Measurements from ENCODE around the gene MYL10. TPM values are rescaled to one million over a fixed set of nuclear protein-coding genes. Genes with fewer than 3 reads are reported as not detected.
"Not testable (repeated sequence)": the region's sequence is repeated elsewhere in the genome, so short reads cannot be mapped to it uniquely, and the experiment has no call there.

MYL10 gene
- total RNA-seq, 2 experiments from 2014 or later: not detected

DNA sequence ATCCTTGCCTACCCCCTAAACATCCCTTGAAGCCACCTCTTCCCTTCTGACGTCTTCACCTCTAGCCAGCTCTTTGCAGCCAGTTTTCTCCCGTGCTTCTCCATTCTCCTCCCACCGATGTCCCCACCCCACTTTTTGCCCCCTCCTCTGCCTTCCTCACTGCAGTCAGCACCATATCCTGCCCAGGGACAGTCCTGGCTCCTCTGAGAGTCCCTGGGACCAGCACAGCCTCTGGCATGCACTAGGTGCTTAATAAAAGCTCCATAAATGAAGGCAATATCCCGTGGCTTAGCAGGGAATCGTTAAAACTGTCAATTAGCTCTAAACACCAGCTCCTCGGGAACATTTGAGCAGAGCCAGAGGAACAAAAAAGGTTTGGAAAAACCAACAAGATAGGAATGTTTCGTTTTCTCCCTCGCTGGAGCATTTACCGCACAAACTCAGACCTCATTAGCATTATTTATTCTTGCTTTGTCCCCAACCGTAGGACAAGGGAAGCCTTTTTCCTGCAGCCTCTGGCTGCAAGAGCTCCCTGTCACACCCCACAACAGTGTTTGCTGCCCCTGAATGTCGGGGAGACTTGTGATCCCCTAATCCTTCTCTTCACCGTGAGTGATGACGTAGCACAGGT, 16.1 kb downstream of the MYL10 start:
- Mint-ChIP-seq H3K9me3 (no peaks in the 10 kb centered on the region), H3K27ac (no peak overlapping the region), H3K27me3 (peaks cover 4% of the 10 kb centered on the region), H3K36me3 (ENCODE audit: low read depth) (no peaks in the 10 kb centered on the region), H3K4me1 (ENCODE audit: low read depth) (no peaks in the 10 kb centered on the region), H3K4me3 (no peak overlapping the region)
- TF ChIP-seq, protein P1, sequence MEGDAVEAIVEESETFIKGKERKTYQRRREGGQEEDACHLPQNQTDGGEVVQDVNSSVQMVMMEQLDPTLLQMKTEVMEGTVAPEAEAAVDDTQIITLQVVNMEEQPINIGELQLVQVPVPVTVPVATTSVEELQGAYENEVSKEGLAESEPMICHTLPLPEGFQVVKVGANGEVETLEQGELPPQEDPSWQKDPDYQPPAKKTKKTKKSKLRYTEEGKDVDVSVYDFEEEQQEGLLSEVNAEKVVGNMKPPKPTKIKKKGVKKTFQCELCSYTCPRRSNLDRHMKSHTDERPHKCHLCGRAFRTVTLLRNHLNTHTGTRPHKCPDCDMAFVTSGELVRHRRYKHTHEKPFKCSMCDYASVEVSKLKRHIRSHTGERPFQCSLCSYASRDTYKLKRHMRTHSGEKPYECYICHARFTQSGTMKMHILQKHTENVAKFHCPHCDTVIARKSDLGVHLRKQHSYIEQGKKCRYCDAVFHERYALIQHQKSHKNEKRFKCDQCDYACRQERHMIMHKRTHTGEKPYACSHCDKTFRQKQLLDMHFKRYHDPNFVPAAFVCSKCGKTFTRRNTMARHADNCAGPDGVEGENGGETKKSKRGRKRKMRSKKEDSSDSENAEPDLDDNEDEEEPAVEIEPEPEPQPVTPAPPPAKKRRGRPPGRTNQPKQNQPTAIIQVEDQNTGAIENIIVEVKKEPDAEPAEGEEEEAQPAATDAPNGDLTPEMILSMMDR (IDR thresholded peaks at IDR 0.05): no peak
- DNase-seq: no peak
- CTCF ChIA-PET: interaction anchor here (1.7 kb wide), 1 partner anchor 10 kb away, joined by 7 read pairs; no protein-coding TSS in a partner anchor
- intact Hi-C loops (cut with micrococcal nuclease): no loop called here
- POLR2A ChIA-PET: no interaction called here
- ATAC-seq: no peak

DNA sequence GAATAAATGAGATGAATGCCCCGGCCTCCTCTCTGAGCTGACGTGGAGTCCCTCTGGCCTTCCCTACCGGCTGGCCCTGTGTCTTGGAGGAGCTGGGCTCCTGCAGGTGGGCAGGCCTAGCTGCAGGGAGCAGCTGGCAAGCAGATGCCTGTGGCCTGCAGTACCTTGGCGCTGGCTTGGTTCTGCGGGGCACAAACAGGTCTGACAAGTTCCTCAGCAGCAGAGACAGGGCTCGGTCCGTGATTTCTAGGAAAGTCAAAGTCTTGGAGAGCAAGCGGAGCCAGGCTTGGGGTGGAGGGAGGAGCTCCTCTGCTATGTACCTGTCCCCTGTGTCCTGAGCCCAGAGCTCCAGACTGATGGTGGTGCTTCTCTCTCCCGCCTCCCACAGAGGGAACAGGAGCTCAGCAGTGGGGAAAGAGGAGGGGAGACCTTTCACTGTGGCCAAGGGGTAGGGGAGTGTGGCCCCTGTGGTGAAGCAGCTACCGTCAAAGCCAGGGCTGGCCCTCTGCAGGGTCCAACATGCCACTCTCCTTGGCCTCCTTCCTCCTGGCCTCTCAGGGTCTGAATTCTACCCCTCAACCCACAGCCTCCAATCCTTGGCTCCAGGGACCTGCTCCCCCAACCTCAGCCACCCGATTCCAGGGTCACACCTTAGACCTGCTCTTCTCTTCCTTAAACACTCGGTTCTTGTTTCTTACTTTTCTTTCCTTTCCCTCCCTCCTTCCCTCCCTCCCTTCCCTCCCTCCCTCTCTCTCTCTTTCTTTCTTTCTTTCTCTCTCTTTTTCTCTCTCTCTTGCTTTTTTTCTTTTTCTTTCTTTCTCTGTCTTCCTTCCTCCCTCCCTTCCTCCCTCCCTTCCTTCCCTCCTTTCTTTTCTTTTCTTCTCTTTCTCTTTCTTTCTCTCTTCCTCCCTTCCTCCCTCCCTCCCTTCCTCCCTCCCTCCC, 20.1 kb downstream of the MYL10 start:
- TF ChIP-seq, protein P1 (IDR thresholded peaks at IDR 0.05): no peak
- Mint-ChIP-seq H3K27ac (no peak overlapping the region), H3K9me3 (no peaks in the 10 kb centered on the region), H3K27me3 (no peaks in the 10 kb centered on the region), H3K36me3 (ENCODE audit: low read depth) (no peaks in the 10 kb centered on the region), H3K4me3 (no peak overlapping the region), H3K4me1 (ENCODE audit: low read depth) (no peaks in the 10 kb centered on the region)
- DNase-seq (no peak), ATAC-seq (no peak)
- ChIA-PET CTCF (no interaction called here), POLR2A (no interaction called here)
- intact Hi-C loops (cut with micrococcal nuclease): loop anchor here (10.0 kb wide), 1 partner anchor 626 kb away; no protein-coding TSS in a partner anchor

DNA sequence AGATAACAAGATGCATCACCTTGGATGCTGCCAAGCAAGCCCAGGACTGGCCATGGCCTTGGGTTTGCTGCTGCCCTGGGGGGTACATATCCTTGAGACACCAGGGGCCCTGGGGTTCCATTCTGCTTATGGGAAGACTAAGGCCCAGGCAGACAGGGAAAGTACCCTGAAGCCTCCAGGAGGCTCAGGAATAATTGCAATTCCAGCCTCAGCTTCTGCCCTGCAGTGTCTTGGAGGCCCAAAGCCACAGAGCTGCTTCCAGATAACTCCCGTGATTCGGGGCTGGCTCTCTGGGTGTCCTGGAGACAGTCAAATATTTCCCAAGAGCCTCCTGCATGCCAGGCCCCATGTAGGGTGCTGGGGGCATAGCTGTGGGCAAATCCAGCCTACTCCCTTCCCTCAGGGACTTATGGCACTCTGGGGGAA, 22.6 kb downstream of the MYL10 start:
- Mint-ChIP-seq H3K27me3 (no peaks in the 10 kb centered on the region), H3K4me3 (no peak overlapping the region), H3K27ac (no peak overlapping the region), H3K36me3 (ENCODE audit: low read depth) (no peaks in the 10 kb centered on the region), H3K4me1 (ENCODE audit: low read depth) (no peaks in the 10 kb centered on the region), H3K9me3 (no peaks in the 10 kb centered on the region)
- no peak for ATAC-seq
- intact Hi-C loops (cut with micrococcal nuclease): loop anchor here (10.0 kb wide), 1 partner anchor 628 kb away; no protein-coding TSS in a partner anchor
- ChIA-PET POLR2A (no interaction called here), CTCF (no interaction called here)
- TF ChIP-seq, protein P1 (IDR thresholded peaks at IDR 0.05): no peak
- no peak for DNase-seq

DNA sequence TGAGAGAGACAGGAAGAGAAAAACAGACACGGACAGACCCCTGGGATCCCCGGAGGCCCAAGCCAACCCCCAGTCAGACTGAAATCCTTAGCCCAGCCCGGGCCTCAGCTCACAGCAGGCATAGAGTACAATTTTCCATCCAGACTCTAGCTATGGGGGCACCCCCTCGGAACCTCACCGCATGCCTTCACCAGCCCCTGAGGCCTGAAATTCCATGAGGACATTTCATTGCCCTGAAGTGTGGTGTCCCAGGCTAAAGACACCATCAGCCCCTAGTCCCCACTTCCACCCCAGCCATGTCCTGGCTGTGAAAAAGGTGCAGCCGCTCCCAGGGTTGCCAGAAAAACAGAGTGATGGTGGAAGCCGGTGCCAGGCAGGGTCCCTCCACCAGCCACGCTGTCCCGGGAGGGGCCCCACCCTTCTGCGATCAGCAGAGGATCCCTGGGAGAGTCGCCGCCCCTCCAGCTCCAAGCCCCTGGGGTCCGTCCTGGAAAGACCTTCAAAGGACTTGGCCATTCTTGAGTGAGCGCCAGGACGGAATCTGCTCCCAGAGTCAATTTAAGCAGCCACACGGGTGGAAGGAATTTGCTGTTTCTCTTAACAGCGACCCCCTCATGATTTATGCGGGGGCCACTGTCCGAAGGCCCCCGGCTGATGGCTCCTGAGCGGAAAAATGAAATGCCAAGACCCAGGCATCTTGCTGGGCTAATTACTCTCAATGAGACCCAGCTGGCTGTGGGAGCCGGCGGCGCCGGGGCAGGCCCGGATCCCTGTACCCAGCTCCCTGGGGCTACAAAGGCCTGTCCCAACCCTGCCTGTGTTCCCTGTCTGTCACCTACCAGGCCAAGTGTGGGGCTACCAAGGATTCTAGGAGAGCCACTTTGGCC, 23.2 kb downstream of the MYL10 start:
- Mint-ChIP-seq H3K4me3 (no peak overlapping the region), H3K27ac (no peak overlapping the region), H3K27me3 (no peaks in the 10 kb centered on the region), H3K4me1 (ENCODE audit: low read depth) (no peaks in the 10 kb centered on the region), H3K9me3 (no peaks in the 10 kb centered on the region), H3K36me3 (ENCODE audit: low read depth) (no peaks in the 10 kb centered on the region)
- TF ChIP-seq, protein P1 (IDR thresholded peaks at IDR 0.05): no peak
- ChIA-PET CTCF (no interaction called here), POLR2A (no interaction called here)
- intact Hi-C loops (cut with micrococcal nuclease): loop anchor here (10.0 kb wide), 1 partner anchor 629 kb away; no protein-coding TSS in a partner anchor
- DNase-seq: no peak
- ATAC-seq: no peak

DNA sequence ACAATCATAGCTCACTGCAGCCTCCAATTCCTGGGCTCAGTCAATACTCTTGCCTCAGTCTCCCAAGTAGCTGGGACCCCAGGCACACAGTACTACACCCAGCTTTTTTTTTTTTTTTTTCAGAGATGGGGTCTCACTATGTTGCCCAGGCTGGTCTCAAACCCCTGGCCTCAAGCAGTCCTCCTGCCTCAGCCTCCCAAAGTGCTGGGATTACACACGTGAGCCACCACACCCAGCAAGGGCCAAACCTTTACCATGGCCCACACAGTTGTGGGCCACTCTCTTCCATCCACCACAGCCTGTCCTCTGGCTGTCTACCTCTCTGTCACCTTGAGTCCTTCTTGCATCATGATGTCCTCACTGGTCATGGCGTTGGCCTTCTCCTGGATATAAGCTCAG, 24.2 kb downstream of the MYL10 start:
- not testable (repeated sequence) for H3K36me3 Mint-ChIP-seq (ENCODE audit: low read depth)

More for the DNA sequence above, 24.2 kb downstream of the MYL10 start:
- POLR2A ChIA-PET; H3K9me3 Mint-ChIP-seq; ATAC-seq; H3K4me1 Mint-ChIP-seq (ENCODE audit: low read depth); H3K27ac Mint-ChIP-seq; H3K27me3 Mint-ChIP-seq; DNase-seq; H3K4me3 Mint-ChIP-seq; CTCF ChIA-PET: not testable (repeated sequence)
- intact Hi-C loops (cut with micrococcal nuclease): loop anchor here (10.0 kb wide), 1 partner anchor 630 kb away; no protein-coding TSS in a partner anchor

Measured in activated CD8-positive, alpha-beta T cell treated with anti-CD3 and anti-CD28 coated beads for 36 hours (primary cell).